Activated CD8-positive, alpha-beta memory T cell treated with anti-CD3 and anti-CD28 coated beads, Interleukin-2, amount 50 U/mL, for 1 hour (primary cell): Measurements from ENCODE around the gene LAGE3.

ENCODE experiments used
- DNase-seq: peaks from one replicate; pipeline ENCODE4 v3.0.0-alpha.2; 2020; ENCODE audit errors: extremely low read depth

The LAGE3 gene, protein sequence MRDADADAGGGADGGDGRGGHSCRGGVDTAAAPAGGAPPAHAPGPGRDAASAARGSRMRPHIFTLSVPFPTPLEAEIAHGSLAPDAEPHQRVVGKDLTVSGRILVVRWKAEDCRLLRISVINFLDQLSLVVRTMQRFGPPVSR

GRCh38 chrX:154478728-154479622 lies at the start of gene LAGE3:
Gene LAGE3, minus strand, starts transcription at chrX:154479281. Its CDS starts 366 bp downstream, at chrX:154478915.
- peak; percentile 75 for DNase-seq

GRCh38 chrX:154526901-154527675 lies 48.0 kb upstream of the LAGE3 start:
- no peak for DNase-seq

DNA sequence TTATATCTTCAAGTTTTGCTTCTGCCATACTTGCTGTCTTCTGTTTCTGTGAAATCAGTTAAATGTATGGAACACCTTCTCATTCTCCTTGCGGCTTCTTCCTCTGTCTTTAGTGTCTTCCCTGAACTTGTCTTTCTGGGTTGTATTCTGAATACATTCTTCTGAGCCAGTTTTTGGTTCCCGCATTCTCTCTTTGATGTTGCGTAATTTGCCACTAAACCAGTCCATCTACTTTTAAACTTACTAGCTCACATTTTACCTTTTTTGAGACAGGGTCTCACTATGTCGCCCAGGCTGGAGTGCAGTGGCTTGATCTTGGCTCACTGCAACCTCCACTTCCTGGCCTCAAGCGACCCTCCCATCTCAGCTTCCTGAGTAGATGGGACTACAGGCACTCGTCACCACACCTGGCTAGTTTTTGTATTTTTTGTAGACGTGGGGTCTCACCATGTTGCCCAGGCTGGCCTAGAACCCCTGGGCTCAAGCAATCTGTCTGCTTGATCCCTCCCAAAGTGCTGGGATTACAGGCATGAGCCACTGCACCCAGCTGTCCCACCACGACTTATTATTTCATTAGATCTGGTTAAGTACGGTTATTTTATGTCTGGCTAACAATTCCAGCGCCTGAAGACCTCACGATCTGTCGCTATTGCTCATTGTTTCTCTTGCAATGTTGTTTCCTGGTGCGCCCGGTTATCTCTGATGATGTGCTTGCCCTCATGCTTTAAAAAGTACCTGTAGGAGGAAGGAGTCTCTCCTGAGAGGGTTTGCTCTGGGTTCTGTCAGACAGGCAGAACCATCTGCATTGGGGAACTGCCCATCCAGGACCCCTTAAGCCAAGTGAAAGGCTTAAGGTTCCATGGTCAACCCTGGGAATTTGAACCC lies 46.8 kb upstream of the LAGE3 start:
- DNase-seq = no peak

DNA sequence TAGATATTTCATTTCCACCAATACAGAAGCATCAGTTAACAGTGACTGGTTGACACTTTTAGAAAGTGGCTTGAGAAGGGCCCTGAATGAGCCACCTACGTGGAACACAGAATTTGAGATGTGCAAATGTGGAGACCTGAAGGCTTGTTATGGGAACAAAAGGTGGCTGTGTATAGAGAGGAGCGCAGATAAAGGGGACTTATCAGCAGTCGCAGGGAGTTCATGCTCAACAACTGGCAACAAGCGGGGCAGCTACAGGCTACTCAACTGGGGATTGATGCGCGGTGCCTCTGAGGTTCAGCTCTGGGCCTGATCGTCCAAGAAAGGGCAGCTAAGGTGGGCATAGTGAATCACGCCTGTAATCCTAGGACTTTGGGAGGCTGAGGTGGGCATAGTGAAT lies 40.3 kb upstream of the LAGE3 start:
- DNase-seq = no peak

GRCh38 chrX:154517101-154517781 lies 38.2 kb upstream of the LAGE3 start:
- no peak for DNase-seq

DNA sequence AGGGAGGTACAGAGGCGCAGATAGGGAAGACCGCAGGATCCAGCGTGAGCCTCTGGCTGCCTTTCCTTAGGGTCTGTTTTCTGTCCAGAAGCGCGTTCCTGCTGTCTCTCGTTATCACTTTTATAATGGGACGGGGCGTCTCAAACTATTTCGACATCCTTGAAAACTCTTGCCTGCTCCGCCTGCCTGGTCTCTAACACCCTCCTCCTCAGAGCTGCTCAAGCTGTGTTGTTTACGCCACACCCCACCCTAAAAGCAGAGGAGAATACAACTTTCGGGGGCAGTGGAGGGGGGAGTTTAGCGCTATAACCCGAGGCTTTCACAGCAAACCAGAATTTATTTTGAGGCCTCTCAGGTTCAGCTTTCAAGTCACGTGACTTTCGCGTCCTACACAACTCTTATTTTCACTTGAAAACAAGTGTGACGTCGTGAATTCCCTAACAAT lies 37.6 kb upstream of the LAGE3 start:
- no peak for DNase-seq

GRCh38 chrX:154515966-154516655 lies 37.0 kb upstream of the LAGE3 start, which contains the start of gene FAM3A:
Gene FAM3A, minus strand, starts transcription at chrX:154516232. Its CDS starts 460 bp downstream, at chrX:154515772.
- DNase-seq = peak; percentile 76

DNA sequence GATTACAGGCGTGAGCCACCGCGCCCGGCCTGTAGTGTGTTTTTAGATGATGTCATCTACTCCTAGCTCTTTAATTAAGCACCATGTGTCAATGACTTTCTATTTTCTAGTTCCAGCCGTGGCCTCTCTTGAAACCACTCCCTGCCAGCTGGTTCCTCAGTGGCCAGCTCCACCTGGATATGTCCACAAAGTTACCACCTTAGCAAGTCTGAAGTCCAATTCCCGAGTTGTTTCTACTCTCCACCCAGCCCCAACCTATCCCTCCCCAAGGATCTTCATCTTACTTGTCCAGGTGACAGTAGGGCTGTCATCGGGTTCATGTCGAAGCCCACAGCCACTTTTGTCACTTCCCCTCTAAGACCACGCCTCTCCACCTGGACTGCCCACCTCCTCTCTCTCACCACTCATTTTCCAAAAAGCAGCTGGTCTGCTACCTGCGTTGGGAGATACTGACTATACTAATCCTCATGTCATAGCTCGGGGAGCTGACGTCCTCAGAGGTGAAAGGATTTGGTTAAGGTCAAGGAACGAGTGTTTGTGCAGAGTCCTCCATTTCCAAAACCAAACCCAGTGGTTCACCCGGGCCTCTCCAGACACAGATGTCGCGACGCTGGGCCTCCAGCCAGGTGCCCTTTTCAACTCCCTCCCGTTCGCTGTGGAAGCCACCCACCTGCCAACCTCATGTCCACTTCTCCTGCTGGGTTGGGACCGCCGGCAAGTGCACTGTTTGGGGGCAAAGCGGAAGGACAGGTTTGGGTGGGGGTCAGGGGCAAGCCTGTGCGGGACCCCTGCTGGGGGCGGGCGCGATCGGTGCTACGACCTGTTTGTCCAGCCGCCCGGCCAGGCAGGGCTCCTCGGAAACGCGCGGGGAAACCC lies 36.2 kb upstream of the LAGE3 start:
- DNase-seq = no peak

DNA sequence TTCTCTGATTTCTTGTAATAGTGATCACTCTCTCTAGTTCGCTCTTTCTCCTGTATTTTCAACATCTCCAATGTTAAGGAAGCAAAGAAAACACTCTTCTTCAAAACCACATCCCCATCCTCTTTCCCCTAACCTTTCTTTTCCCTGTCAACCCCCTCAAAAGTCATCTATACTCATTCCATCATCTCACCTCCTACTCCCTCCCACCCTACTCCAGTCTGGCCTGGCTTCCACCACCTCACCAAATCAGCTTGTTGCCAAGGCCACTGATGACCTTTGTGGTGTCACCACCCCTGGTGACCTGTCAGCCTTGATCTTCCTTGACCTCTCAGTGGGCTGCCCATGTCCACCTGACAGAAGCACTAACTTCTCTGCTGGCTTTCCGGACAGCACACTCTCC lies 34.6 kb upstream of the LAGE3 start:
- no peak for DNase-seq

DNA sequence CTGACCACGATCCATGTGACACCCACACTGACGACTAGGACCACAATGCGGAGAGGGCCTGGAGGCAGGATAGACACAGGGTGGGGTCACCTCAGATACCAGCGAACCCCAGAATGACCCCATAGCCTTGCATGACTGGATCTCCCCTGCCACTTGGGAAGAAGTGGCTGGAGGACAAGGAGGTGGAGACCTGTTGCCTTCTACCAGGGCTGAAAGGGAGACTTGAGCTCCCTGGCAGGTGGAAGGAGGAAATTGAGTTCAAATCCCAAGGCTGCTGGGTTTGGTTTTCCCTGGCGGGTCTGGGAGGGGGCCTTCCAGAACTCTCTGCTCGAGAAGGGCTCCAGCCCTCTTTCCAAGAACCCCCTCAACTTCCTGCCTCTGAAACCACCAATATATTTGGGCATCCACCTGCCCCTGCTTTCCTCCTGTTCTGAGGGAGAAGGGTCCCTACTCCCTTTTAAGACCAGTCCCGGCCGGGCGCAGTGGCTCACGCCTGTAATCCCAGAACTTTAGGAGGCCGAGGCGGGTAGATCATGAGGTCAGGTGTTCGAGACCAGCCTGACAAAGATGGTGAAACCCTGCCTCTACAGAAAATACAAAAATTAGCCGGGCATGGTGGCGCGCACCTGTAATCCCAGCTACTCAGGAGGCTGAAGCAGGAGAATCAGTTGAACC lies 33.9 kb upstream of the LAGE3 start:
- DNase-seq = no peak

DNA sequence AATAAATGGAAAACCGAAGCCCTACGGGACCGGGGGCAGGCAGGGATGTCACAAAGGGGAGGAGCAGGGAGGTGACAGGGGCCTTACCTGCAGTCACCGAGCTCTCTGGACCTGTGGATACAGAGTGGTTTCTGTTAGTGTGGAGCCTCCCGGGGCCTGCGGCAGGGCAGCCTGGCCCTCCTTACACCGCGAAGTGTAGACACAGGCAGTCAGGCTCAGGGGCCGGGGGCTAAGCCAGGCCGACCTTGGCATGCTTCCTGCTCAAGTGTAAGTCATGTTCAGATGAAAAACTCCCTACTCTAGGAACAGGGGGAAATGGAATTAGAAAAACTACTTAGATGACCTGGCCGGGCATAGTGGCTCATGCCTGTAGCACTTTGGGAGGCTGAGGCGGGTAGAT lies 32.7 kb upstream of the LAGE3 start:
- DNase-seq = no peak

DNA sequence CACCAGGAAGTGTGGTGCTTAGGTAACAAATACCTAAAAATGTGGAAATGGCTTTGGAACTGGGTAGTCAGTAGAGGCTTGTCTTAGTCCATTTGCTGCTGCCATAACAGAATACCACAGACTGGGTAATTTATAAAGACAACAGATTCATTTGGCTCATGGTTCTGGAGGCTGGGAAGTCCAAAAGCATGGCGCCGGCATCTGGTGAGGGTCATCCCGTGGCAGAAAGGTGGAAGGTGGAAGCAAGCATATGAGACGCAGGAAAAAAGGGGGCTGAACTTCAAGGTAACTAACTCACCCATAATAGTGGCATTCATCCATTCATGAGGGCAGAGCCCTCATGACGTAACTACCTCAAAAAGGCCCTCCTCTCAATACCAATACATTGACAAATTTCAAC lies 30.4 kb upstream of the LAGE3 start:
- no peak for DNase-seq

- no peak for DNase-seq
Observed at GRCh38 chrX:154508384-154508745, 29.3 kb upstream of the LAGE3 start.

DNA sequence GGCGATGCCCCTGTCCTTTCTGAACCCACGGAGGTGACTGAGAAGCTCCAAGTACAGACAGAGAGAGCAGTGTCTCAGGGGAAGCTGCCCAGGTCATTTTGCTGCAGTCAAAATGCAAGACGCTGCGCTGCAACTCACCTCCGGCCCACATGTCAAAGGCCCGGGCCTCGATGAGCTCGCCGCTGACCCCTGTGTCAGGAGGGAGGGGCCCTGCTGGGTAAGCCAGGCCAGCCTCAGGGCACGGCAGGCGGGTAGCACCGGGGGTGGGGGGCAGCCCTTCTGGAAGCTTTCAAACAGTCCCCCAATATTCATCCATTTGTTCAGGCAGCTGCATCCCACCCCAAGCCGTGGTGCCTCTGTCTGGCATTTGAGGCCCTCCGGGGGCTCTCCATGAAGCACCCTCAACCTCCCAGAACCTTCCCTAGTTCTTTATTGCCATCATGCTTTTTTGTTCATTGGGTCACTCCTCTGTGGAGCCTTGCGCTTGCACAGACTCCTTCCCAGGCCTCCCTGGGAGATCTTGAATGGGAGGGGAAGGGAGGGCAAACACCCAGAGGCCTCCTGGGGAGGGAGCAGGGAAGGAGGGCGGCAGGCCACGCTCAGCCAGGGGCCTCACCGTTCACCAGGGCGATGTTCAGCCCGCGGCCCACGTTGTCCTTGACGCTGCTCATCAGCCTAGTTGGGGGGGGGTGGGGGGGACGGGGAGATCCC lies 28.7 kb upstream of the LAGE3 start:
- DNase-seq = no peak

DNA sequence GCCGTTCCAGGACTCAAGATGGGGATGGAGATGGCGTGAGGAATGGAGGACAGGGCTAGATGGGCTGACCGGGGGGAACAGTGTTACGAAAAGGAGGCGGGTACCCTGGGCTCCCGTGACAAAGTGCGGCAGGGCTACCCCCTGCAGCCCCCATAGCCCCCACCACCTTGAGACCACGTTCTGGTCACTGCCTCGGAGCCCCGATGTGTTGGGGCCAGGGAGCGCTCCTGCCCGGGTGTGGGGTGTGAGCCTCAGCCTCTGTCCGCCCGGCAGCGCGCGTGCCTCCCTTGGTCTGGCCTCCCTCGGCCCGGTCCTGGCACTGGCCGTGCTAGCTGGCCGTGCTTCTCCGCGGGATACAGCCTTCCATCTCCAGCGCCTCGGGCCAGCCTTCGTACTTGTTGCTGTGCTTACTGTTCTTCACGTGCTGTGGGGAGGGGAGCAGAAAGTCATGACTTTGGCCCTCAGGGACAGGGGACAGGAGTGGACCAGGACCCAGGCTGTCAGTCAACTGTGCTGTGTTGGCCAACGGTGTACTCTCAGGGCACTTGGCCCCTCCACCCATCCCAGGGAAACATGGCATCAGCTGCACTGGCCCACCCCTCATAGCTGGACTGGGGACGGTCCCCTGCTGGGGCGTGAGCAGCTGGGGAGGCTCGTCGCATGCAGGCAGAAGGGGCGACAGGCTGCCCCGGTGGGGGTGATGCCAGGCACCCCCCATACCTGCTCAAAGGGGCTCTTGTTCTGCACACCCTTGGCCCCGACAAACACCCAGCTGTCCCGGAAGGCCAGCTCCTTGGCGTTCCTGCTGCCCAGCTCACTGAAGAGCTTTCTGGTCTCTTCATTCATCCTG lies 27.6 kb upstream of the LAGE3 start:
- no peak for DNase-seq

DNA sequence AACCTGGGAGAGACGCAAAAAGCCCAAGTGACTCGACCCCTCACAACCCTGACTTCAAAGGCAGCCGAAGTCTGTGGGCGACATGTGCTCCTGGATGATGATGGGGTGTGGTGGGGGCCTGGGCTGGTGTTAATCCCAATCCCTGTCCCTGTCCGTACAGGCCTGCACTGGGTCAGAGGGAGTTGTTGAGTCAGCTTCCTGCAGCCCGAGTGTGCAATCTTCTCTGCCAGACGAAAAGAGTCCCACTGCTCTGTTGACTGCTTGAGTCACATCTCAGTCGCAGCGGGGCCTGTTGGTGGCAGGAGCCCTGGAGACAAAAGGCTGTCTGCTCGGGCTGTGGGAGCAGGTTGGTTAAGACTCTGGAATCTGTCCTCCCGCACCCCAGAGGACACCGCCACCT lies 26.7 kb upstream of the LAGE3 start:
- no peak for DNase-seq

DNA sequence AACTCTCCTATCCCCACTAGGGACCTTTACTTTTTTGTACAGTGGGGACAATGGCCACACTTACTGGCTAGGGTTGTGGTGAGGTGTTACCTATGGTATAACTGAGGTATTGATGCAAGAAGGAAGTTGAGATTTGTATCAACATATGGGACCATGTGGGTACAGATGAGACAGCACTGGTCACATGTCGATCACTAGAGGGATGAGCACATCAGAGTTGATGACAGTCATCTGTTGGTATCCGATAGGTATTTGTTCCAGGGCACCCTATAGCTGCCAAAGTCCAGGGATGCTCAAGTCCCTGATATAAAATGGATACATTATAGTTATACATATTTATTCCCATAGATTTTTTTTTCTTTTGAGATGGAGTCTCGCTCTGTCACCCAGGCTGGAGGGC lies 23.9 kb upstream of the LAGE3 start:
- DNase-seq = no peak
